Activated T-helper 1 cell treated with Interleukin-2 at 50 U/mL for 16 hours (primary cell): ENCODE measurements around the gene APAF1.
"Not testable (repeated sequence)": the region's sequence is repeated elsewhere in the genome, so short reads cannot be mapped to it uniquely, and the experiment has no call there.

ENCODE experiments used
- DNase-seq: peaks from one replicate; pipeline ENCODE4 v3.0.0-alpha.2; 2020; ENCODE audit warnings: low read depth

Gene APAF1

DNA sequence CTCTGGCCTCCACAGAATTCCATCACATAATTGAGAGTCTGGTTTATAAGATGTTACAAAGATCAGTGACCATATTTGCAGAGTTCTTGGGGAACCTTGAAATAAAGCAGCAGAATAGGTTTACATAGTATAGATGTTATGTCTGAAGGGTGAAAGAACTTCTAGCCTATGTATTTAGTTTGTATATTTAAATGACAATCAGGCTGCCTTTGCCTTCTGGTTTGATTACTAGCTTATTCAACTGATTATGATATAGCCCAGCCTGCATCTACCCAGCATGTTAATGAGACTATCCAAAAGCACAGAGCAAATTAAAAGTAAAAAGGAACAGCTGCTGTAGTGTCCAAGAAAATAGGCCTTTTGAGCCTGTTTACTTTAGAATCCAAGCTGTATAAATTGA, 85.3 kb downstream of the APAF1 start:
- no peak for DNase-seq

DNA sequence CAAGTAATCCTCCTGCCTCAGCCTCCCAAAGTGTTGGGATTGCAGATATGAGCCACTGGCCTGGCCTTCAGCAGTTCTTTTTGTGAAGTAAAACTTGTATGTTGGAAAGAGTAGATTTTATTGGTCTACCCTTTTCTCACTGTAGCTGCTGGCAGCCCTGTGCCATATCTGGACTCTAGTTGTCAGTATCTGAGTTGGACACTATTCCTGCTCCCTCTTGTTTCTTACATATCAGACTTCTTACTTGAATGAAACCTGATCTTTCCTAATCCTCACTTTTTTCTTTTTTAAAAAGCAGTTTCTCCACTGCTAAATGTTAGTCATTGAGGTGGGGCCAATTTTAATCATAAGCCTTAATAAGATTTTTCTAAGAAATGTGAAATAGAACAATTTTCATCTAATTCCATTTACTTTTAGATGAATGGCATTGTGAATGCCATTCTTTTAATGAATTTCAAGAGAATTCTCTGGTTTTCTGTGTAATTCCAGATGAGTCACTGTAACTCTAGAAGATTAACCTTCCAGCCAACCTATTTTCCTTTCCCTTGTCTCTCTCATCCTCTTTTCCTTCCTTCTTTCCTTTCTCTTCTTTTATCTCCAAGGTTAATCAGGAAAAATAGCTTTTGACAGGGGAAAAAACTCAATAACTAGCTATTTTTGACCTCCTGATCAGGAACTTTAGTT, 88.7 kb downstream of the APAF1 start:
- no peak for DNase-seq

DNA sequence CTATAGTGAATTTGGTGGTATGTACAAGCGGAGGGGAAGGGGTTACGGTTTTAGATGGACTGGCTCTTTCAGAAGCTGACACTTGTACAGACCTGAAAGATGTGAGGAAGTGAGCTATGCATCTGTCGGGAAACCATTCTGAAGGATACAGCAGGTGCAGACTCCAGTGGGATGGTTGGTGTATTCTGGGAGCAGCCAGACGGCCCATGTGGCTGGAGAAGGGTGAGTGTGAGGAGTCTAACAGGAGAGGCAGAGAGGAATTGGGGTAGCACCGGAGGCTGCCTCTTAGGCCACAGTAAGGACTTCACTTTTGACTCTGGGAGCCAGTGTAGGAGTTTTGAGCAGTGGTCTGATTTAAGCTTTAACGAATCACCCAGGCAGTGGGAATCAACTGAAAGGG, 90.7 kb downstream of the APAF1 start:
- DNase-seq: no peak

DNA sequence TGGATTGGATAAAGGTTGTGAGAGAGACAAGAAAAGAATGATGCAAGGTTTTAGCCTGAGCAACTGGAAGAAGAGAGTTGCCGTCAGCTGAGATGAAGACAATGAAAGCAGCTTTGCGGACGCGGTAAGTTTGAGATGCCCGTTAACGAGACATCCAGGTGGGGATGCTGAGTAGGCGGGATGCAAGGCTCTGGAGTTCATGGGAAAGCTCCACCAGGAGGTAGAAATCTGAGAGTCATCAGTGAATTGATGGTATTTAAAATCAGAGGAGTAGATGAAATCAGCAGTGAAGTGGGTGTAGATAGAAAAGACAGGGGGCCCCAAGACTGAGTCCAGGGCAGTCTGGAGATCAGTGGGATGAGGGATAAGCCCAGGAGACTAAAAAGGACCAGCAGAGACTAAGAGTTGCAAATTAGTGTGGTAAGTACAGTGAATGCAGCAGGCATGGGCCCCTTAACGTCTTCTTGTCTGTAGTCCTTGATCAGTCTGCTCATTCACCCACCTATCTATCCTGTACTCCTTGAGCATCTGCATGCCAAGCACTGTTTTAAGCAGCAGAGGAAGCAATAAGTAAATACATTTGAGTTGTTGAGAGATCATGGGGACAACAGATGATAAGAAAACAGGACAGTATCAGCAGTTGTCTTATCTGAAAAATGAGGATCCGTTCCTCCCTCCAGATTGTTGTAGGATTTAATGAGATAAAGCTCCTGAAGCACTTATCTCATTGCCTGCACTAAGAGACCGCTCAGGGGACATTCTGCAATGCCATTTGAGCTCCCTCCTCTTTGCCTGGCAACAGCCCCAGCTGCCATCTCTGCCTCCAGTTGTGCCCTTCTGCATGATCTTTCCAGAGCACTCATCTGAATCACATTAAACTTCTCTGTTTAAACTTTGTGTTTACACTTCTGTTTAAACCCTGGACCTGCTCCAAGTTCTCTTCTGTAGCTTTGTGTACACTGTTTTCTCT, 91.5 kb downstream of the APAF1 start:
- DNase-seq: no peak

DNA sequence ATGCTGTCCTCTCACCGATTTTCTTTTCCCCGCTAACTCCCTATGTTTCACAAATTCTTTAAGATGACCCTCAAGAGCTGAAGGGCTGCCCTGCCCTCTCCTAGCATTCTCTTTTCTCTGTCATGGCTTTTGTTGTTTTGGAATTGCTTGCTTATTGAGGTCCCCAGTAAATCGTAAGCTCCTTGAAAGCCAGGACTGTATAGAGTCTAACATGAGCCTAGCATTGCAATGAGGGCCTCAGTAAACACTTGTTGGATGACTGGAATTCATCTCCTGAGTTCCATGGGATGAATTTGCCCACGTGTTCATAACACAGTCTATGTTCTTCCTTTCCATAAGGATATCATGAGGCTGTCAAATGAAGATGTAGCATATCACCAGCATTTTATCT, 92.2 kb downstream of the APAF1 start:
- DNase-seq: no peak

DNA sequence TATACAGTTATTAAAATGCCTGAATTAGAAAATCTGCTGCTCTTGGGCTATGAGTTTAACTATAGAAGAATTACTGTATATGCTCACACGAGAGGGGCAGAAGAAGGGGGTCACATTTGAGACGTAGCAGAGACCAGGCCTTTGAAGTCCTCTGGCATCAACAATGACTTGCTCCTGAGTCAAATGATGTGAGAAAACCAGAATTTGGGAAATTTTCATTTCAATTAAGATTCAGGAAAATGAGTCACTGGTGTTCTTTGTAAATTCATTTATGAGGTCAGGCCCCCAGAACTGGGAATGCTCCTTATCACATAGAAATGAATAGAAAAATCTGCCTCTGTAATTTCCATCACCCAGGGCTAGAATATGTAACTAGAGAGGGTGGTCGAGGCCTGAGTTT, 92.9 kb downstream of the APAF1 start:
- DNase-seq: no peak

DNA sequence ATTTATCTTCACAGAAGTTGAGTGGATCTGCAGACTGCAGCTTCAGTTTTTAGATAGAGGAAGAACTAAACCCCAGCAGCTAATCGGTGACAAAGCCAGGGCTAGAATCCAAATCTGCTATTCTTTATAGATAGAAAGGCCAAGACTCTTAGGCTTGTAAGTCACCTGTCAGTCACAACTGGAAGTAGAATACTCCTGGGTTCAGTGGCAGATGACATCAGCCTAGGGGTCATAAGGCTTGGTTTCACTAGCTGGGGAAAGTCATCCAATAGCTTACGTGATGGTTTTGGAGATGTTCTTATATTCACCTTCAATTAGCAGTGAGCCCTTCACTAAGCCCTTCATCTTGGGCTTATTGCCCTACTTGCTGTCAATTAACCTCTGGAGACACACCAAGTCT, 93.4 kb downstream of the APAF1 start:
- no peak for DNase-seq

DNA sequence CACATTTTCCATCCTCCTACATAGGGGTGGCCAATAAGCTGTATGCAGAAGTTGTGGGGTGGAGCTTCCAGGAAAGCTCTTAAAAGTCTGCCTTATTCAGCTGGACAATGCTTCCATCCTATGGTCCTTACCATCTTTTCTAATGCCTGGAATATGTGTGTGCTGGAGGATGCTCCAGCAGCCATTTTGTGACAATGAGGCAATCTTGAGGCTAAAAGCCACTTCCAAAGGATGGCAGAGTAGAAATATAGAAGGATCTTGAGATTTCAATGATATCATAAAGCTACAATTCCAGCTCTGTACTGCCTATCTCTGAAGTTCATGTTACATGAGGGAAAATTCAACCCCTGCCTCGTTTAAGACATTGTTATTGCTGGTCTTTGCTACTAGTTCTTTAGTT, 95.7 kb downstream of the APAF1 start:
- no peak for DNase-seq

DNA sequence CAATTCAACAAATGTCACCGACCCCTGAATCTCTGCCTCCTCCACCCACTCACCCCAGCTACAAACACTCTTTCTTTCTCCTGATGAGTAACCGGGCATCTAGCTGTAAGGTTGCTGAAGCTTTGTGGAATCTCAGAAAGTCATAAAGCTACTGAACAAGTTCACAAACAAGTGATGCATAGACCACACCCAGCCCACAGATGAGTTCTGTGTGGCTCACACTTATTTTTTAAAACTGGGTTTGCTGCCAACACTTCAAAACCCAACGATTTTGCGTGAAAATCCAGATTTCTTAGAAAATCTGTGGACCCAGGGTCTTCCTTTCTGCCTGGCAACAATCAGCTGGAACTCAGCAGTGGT, 96.1 kb downstream of the APAF1 start:
- DNase-seq: no peak

DNA sequence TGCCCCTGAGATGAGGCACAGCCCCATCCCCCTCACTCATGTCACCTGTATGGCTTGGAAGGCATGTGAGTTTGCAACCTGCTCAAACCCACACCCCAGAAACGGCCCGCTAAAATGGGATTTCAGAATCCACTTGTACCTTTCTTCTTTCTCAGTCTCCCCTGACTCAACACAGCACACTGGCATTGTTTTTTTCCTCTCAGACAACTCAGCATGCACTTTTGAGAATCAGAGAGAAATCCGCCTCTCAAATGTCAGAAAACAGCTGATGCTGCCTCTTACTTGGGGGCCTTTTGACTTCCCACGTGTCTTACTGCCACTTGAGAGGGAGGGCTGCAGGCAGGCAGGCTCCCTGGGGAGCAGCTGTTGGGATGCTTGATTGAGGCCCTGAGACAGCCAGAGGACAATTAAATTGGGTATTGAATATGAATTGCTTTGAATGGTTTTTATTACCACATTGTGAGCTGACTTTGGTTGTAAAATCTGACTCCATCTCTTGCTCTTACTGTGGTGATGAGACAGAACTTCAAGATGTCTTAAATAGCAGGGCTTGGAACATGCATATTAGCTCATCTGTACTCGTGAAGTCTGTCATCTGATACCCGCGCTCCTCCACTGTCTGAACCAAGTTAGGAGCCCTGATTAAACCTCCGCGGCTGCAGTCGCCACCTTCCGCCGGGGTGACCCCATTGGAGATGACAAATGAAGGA, 96.6 kb downstream of the APAF1 start:
- DNase-seq: no peak

DNA sequence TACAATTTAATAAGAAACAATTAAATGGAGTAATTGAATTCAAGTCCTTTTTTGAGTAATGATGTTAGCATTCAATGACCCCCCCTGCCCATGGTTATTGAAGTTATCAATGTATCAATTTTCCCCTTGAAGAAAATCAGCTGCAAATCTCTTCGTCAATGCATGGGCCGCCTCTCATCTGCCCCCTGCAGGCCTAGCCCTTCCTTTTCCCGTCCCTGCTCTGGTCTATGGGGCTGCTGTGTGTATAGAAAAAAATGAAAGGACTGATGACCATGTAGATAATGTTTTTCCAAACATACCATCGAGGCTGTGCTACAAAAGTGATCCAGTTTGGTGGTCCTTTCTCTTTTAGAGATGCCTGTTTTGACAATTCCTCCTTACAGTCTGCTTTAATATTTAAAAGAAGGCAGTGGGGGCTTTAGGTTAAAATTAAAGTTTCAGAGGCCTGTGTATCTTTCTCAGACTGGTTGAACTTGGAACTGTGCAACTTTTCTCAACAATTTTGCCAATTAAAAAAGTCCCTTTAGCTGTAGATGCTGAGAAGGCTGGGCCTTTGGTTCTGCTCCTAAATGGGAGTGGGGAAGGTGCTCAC, 98.4 kb downstream of the APAF1 start:
- DNase-seq: no peak

DNA sequence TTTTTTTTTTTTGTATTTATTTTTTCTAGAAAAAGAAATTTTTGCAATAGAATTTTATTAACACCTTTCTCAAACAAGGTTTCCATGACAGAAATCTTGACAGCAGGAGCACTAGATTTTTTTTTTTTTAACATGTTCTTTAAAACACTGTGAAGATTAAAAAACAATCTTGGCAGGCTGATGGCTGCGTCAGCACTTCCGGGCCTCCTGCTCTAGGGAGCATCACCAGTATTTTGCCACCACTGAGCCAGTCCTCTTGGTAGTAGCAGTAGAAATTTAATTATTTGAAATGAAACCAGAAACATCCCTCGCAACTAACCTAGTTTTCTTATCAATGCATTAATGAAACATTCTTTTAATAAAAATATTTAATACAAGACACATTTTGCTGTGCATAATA, 99.6 kb downstream of the APAF1 start:
- DNase-seq: no peak

DNA sequence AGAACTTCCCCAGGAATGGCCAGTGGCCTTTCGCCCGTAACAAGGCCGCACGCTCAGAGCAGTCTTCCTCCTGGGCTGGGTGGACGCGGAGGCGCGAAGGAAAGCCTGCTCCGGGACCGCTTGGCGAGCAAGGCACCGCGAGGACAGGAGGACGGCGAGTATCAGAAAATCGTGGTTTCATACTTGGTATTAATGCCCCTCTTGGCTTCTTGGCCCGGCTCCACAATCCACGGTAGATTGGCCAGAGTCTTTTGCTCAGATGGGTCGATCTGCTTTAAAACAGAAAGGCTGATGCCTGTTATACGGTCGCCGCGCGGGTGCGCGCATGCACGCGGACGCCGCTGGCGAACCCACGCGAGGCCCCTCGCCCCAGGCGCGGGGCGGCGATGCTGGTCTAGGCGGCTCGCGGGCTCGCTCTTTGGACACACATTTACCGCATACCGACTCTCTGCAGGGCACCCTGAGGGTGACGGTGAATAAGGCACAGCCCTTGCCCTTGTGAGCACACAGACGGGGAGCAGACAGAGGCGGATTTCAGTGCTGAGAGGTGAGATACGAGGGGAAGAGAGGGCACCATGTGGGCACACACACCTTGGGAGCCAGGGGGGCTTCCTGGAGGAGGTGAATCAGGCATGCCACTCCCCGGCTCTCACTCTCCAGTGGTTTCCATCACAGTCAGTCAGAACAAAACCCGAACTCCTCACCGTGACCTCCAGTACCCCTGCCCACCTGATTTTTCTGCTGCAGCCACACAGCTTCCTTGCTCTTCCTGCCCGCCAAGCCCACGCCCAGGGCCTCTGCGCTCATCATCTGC, 100.7 kb downstream of the APAF1 start:
- no peak for DNase-seq

DNA sequence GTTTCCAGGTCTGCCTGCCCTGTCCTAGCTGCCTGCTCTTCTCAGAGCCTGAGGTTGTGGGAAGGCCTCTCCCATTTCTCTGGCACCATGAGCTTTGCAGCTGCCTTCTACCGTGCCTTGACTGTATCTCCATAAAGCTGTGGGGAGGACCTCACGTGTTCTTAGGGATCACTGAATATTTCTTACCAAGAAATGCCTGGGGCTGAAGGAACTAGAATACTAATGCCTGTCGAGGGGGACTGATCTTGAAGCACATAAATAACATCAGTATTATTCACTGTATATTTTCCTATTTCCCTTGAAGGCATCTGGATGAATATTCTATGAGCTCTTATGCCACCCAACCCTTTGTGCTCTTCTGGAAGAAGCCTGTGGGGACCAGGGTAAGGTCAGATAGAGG, 103.4 kb downstream of the APAF1 start:
- no peak for DNase-seq

DNA sequence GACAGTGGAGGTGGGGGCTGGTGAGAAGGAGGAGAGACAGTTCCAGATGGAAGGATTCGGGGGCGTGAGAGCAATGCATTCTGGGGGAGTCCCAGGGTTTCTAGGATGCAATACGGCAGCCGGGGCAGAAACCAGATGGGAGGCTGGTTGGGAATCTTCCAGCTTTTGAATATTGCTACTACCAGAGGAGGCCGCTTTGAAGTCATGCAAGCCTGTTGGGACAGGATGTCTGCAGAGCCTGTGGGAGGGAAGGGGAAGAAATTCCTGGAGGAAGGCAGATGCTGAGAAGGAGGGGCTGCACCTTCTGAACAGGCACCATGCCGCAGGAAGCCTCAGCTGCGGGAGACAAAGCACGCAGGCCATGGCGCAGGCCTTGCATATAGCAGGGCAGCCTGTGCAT, 105.4 kb downstream of the APAF1 start:
- no peak for DNase-seq

DNA sequence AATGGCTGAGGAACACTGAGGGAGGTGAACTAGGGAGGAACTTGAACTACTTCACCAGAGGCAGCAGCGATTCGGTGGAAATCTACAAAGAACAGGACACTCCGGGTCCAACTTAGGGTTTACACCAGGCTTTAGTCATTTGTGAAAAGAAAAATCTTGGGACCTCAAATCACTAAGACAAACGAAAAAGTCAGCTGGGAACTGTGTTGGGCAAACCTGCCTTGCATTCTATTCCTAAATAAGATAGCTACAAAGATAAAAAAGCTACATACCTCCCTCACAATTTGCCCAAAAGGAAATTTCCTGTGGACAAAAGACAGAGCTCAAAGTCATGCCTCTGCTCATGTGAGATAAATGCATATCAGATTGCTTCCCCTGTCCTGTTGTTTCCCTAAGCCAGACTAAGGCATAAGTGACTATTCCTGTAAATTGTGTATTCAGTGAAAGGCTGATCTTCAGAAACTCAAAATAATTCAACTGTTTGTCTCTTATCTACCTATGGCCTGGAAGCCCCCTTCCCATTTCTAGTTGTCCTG, 106.6 kb downstream of the APAF1 start:
- no peak for DNase-seq

DNA sequence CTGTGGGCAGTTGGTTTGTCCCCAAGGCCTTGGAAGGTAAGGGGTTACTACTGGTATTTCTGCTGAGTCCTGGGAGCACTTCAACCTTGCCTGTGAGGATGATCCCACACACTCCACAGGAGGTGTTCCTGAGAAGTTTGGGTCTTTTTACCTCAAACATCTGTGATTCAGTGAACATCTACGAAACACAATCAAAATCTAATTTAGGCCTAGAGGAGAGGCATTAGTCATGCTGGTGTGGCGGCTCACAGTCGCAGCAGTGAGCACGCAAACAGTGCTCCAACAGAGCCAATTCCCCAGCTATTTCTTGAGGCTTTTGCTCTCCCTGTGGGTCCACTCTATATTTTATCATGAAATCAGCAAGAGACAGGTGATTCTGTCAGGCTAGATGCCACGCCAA, 107.6 kb downstream of the APAF1 start:
- no peak for DNase-seq

DNA sequence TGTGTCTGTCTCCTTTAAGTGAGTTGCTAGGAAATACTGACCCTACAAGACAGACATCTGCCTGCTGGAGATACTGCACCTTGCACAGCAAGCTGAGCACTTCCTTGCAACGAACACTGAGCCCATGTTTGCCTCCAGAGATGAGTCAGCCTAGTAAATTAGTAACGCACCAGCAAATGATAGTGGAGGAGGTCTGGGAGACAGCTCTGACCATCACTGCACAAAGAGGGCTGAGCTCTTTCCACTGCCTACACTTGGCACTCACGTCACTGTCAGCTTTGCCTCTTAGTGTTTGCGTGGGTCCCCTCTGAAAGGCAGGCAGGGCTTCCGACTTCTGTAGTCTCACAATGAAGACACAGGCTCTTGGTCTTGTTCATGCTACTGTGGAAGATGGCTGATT, 109.0 kb downstream of the APAF1 start:
- DNase-seq: no peak

DNA sequence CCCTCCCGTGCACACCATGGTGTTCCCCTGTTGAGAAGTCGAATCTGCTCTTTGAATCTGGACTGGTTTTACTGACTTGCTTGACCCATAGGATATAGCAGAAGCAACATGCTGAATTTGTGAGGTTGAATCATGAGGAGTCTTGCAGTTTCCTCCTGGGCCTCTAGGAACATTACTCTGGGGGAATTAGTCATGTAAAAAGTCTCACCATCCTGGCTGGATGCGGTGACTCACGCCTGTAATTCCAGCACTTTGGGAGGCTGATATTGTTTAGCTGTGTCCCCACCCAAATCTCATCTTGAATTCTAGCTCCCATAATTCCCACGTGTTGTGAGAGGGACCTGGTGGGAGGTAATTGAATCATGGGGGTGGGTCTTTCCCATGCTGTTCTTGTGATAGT, 110.8 kb downstream of the APAF1 start:
- DNase-seq: not testable (repeated sequence)

DNA sequence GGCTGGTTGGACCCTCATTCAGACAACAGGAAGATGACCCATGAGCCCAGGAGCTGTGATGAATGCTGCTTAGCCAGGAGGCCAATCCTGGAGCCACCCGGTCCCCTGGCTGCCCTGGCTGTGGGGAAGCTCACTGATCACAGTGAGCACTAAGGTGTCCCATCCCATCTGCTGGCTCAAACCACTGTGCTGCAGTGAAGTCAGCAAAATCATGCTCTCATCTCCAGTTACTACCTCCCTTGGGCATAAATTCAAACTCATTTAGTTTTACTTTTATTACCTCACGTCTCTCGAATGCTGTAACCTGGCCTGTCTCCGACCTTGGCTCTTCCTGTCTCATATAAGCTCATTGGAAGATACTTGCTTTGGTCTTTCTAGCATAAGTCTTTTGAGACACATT, 112.4 kb downstream of the APAF1 start:
- no peak for DNase-seq

DNA sequence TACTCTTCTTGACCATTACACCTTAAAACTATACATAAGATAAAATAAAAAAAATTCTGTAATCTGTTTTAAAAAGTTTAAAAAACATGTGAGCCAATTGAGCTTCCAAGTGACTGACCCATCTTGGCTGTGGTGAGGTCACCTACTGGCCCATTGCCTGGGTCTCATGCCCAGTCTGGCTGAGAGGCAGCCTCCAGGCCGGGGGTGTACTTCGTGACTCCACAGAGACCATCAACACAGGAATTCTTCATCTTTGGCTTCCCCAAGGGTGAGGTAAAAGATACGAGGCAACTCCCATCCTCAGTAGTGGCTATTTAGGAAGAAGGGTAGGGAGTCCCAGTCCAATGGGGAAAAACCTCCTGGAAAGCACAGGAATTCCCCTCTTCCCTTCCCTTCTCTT, 113.2 kb downstream of the APAF1 start:
- no peak for DNase-seq

DNA sequence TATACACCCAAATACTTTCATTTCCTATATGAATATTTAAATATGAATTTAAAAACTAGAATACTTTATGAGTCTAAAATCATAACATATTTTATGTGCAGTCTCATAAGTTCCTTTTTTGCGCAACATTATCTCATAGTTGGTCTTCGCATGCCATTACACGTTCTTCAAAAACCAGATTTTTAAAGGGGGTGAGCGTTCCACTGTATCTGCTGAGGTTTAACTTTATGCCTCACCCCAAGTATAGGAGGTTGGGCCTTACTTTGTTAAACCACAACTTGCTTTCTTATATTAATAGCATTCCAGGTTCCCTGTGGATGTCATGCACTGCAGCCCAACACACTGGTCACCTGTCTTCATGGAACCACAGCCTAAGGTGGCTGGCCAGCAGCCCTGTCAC, 118.6 kb downstream of the APAF1 start:
- no peak for DNase-seq
